DND-41 (cell line): Measurements from ENCODE around the gene PLA2G4E.

Source experiments
- EZH2 ChIP-seq: IDR thresholded peaks from 3 replicates; pipeline ENCODE4 v1.6.1; 2012; ENCODE audit warnings: borderline replicate concordance, low read depth, mild to moderate bottlenecking, moderate library complexity, low read length, inconsistent platforms; ENCODE audit not compliant: severe bottlenecking
- TF ChIP-seq, protein P1 (sequence below): IDR thresholded peaks from 2 replicates; pipeline ENCODE4 v1.5.1; 2012; ENCODE audit warnings: borderline replicate concordance, low read length, moderate library complexity, mild to moderate bottlenecking; ENCODE audit not compliant: poor library complexity, severe bottlenecking; ENCODE audit errors: extremely low read depth

- TF ChIP-seq, protein P1, sequence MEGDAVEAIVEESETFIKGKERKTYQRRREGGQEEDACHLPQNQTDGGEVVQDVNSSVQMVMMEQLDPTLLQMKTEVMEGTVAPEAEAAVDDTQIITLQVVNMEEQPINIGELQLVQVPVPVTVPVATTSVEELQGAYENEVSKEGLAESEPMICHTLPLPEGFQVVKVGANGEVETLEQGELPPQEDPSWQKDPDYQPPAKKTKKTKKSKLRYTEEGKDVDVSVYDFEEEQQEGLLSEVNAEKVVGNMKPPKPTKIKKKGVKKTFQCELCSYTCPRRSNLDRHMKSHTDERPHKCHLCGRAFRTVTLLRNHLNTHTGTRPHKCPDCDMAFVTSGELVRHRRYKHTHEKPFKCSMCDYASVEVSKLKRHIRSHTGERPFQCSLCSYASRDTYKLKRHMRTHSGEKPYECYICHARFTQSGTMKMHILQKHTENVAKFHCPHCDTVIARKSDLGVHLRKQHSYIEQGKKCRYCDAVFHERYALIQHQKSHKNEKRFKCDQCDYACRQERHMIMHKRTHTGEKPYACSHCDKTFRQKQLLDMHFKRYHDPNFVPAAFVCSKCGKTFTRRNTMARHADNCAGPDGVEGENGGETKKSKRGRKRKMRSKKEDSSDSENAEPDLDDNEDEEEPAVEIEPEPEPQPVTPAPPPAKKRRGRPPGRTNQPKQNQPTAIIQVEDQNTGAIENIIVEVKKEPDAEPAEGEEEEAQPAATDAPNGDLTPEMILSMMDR: no peak
- no peak for TF ChIP-seq EZH2
Measured at GRCh38 chr15:41946970-41947369, 73.9 kb downstream of the PLA2G4E start.
